HG03432 (cell line): Measurements from ENCODE around the gene TEAD1.
A peak's percentile ranks its signal among the peaks of the same experiment; 100 is the strongest.

ENCODE experiments used
- ATAC-seq: cut with Tn5 transposase; IDR thresholded peaks from one replicate; pipeline ENCODE4 v1.9.1; 2021; ENCODE audit warnings: mild to moderate bottlenecking, moderate library complexity; ENCODE audit not compliant: unreplicated experiment

TEAD1 gene

DNA sequence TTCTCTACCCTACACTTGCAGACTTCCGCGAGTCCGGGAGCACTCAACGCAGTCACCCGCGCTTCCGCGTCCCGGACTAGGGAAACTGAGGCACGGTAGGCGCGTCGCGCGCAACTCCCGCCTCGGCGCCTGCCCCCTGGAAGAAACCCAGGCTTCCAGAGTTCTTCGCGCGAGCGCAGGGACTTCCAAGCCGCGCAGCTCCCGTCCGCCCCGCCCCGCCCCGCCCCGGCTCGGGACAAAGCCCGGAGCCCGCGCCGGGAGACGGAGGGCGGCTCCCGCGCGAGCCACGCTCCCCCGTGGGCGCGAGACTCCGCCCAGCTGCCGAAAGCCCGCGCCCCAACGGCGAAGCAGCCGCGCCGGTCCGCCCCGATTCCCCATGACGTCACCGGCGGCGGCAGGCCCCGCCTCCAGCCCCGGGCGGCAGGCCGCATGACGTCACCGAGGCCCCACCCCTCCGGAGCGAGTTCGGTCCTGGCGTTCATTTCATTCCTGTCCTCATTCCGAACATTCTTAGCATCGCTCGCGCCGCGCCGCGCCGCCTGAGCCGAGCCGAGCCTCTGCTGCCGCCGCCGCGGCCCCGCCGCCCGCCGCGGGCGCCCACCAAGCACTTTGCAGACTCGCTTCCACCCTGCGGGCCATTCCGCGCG is at the start of gene TEAD1:
Gene TEAD1, plus strand, starts transcription at position 498 of the 647 bp plus-strand sequence.
- peak; percentile 91 for ATAC-seq

- no peak for ATAC-seq
Measured at GRCh38 chr11:12624595-12624994, 49.6 kb upstream of the TEAD1 start.

GRCh38 chr11:12625438-12626071 is 48.7 kb upstream of the TEAD1 start:
- ATAC-seq: no peak

DNA sequence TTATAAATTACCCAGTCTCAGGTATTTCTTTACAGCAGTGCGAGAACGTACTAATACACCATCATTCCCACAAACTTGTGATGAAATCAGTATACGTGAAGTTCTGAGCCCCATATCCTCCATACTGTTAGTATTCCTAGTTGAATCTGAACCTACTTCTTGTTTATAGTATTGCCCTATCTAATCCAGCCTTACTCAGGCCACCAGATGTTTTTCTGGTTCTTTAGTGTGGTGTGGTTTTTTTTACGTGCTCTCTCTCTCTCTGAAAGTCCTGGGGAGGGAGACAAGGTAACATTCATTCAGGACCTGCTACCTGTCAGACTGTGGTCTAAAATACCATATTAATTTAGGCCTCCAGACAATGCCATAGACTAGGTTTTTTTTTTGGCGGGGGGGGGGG is 47.6 kb upstream of the TEAD1 start:
- no peak for ATAC-seq

DNA sequence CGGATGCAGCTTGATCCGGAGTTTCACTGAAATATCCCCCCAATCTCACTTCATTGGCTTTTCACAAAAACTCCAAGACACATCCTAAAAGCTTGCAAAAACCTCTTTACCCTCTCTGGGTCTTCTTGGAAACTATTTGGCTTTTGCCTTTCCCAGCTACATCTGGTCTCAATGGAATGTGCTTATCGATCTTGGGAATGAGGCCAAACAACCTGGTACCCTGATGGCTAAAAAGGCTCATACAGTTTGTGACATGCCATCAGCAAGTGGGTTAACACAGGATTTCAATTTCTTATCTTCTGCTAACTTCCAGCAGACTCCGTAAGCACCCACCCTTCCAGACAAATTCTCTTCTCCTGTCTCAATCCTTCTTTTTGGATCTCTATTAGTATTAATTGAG is 45.9 kb upstream of the TEAD1 start:
- no peak for ATAC-seq

DNA sequence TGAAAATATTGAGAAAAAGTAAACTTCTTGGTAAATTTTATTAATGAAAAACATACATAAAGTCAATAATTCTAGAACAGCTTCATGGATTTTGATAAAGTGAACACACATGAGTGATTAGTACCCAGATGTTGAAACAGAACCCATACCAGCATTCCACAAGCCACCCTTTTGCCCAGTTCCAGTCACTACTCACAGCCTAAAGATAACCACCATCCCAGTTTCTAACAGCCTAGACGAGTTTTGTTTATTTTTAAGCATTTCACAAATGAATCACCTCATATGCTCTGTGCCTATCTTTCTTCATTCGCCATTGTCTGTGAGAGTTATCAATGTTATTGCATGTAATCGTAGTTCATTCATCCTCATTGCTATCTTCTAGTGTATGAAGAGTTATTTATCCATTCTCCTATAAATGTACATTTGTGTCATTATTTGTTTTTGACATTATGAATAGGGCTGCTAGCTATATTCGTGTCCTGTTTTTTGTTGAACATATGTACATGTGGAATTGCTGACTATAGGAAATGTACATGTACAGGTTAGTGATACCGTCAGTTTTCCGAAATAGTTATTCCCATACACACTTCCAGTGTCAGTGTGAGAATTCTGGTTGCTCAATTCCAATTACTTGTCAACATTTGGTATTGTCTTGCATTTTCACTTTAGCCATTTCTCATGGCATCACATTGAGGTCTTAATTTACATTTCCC is 44.5 kb upstream of the TEAD1 start:
- ATAC-seq: no peak

DNA sequence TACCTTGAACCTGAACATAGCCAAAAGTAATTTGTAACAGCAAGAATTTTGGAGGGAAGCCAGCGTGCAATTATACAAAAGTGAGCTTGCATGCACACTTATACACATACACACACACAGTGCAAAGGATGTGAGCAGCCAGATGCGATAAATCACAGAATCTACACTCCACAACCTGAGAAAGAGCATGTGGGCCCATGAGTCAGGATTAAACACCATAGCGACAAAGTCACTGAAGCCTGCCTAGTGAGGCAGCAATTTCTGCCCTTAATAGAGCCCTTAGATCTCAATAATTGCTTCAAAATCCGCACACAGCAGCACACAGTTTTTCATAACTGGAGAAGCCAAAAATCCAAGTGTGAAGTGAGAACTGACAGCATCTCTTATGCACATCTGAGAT is 42.6 kb upstream of the TEAD1 start:
- ATAC-seq: no peak

- no peak for ATAC-seq
Measured at GRCh38 chr11:12634329-12634728, 39.9 kb upstream of the TEAD1 start.

DNA sequence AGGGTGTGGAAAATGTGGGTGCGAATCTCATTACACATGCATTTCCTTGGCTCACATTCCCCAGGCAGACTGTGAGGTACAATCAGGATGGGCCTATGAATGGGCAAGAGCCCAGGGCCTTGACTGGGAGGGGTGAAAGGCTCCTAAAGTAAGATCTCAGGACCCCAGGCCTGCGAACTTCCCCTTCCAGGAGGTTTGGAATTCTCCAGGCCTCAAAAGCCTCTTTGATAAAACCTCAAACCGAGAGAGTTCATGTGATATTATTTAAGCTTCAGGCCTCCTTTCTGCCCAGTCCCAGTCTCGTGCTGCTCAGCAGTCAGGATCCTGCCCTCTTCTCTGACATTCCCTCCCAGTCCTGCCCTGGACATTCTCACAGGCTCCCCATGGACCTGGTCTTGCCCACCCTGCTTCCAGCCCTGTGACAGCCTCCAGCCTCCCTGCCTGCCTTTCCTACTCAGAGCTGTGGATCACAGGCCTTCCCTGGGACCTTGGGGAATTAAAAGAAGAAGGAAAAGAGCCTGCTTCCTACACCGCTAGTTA is 37.3 kb upstream of the TEAD1 start:
- ATAC-seq: no peak

DNA sequence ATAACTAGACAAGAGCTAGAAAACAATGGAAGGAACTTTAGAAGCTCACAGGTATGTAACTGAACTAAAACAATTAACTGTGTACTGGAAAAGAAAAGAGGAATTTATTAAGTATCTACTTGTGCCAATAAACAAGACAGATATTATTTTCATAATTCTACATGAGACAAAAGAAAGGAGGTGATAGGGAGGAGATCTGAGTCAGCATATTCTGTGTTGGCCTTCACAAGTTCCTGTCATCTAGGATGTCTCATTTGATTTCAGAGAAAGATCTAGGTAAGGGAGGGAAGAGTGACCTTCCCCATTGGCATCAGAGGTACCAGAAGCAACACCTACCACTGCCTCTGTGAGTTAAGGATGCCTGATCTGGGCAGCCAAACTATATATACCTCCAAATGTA is 34.8 kb upstream of the TEAD1 start:
- no peak for ATAC-seq

GRCh38 chr11:12640355-12640754 is 33.9 kb upstream of the TEAD1 start:
- ATAC-seq: no peak

- no peak for ATAC-seq
Measured at GRCh38 chr11:12640926-12641849, 33.0 kb upstream of the TEAD1 start.

DNA sequence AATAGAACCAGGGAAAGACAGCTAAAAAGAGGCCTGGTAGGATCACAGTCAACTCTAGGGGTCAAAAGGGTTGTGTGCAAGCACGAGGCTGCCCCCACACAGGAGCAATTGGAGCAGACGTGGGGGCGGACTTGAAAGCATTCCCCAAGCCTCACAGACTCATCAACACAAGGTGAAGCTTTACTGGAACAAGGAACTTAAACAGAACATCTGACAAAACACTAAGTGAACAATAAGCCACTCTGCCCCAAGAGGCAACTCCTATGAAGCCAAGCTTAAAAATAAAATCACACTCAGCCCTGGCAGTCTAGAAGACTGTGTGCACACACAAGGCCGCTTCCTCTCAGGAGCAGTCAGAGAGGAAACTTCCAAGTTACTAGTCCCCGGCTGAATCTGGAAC is 32.2 kb upstream of the TEAD1 start:
- no peak for ATAC-seq

GRCh38 chr11:12642806-12643428 is 31.3 kb upstream of the TEAD1 start:
- ATAC-seq: no peak

- ATAC-seq: no peak
Measured at GRCh38 chr11:12646478-12646877, 27.7 kb upstream of the TEAD1 start.

DNA sequence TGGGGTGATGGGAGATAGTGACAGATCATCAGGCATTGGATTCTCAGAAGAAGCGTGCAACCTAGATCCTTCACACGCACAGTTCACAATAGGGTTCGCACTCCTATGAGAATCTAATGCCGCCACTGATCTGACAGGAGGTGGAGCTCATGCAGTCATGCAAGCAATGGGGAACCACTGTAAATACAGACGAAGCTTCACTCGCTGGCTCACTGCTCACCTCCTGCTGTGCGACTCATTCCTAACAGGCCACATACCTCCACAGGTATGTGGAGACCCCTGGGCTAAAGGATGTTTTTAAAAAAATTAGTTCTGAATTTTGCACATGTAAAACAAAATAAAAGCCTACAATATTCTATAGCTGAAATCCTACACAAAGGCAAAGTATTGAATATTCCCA is 20.5 kb upstream of the TEAD1 start:
- ATAC-seq: no peak

GRCh38 chr11:12655842-12656241 is 18.4 kb upstream of the TEAD1 start:
- no peak for ATAC-seq

- no peak for ATAC-seq
Measured at GRCh38 chr11:12657336-12657735, 16.9 kb upstream of the TEAD1 start.

- no peak for ATAC-seq
Measured at GRCh38 chr11:12657981-12658380, 16.2 kb upstream of the TEAD1 start.

- ATAC-seq: no peak
Measured at GRCh38 chr11:12662101-12662689, 12.0 kb upstream of the TEAD1 start.
